CD4-positive, alpha-beta T cell treated with Interleukin-10 for 1 hour (primary cell): ENCODE results near the gene IL3RA.
"Not testable (repeated sequence)": the region's sequence is repeated elsewhere in the genome, so short reads cannot be mapped to it uniquely, and the experiment has no call there.

Source experiments
- DNase-seq: peaks from one replicate; pipeline ENCODE4 v3.0.0-alpha.2; 2020

The IL3RA gene

GRCh38 chrX:1336331-1336943 is at the start of gene IL3RA:
TSS of gene IL3RA (plus strand) at chrX:1336785. CDS start at chrX:1341766, 4,981 bp downstream.
- DNase-seq = peak; percentile 19

- no peak for DNase-seq
These were observed 47.0 kb upstream of the IL3RA start for GRCh38 chrX:1289535-1289934.

- DNase-seq = no peak
These were observed 45.4 kb upstream of the IL3RA start for GRCh38 chrX:1291110-1291740.

GRCh38 chrX:1292575-1293290 is 43.9 kb upstream of the IL3RA start:
- no peak for DNase-seq

- no peak for DNase-seq
These were observed 42.1 kb upstream of the IL3RA start for GRCh38 chrX:1294301-1295067.

GRCh38 chrX:1295550-1295949 is 41.0 kb upstream of the IL3RA start:
- no peak for DNase-seq

- not testable (repeated sequence) for DNase-seq
These were observed 39.0 kb upstream of the IL3RA start for GRCh38 chrX:1297591-1297990.

GRCh38 chrX:1300449-1300848 is 36.1 kb upstream of the IL3RA start:
- no peak for DNase-seq

- DNase-seq = no peak
These were observed 31.2 kb upstream of the IL3RA start for GRCh38 chrX:1305411-1305810.

GRCh38 chrX:1306909-1307625 is 29.5 kb upstream of the IL3RA start:
- DNase-seq = no peak

GRCh38 chrX:1307626-1308340 is 28.8 kb upstream of the IL3RA start:
- no peak for DNase-seq

- DNase-seq = no peak
These were observed 28.1 kb upstream of the IL3RA start for GRCh38 chrX:1308476-1308875.

GRCh38 chrX:1308917-1309316 is 27.7 kb upstream of the IL3RA start:
- DNase-seq = not testable (repeated sequence)

GRCh38 chrX:1313788-1314187 is 22.8 kb upstream of the IL3RA start:
- DNase-seq = no peak

GRCh38 chrX:1316527-1316926 is 20.1 kb upstream of the IL3RA start:
- peak; percentile 39 for DNase-seq

GRCh38 chrX:1321674-1322073 is 14.9 kb upstream of the IL3RA start:
- DNase-seq = no peak

GRCh38 chrX:1322393-1322792 is 14.2 kb upstream of the IL3RA start:
- DNase-seq = no peak

- peak; percentile 56 for DNase-seq
These were observed 13.3 kb upstream of the IL3RA start for GRCh38 chrX:1323315-1323714.

- no peak for DNase-seq
These were observed 11.0 kb upstream of the IL3RA start for GRCh38 chrX:1325515-1326116.

- no peak for DNase-seq
These were observed 8.8 kb upstream of the IL3RA start for GRCh38 chrX:1327651-1328304.

- no peak for DNase-seq
These were observed 6.0 kb upstream of the IL3RA start for GRCh38 chrX:1330605-1331004.
